Stimulated activated CD4-positive, alpha-beta T cell treated with anti-CD3 and anti-CD28 coated beads, Interleukin-4, amount 100 ng/mL, for 48 hours (primary cell): ENCODE data around the gene AP1B1.
A peak's percentile ranks its signal among the peaks of the same experiment; 100 is the strongest.
"Not testable (repeated sequence)": the region's sequence is repeated elsewhere in the genome, so short reads cannot be mapped to it uniquely, and the experiment has no call there.

Source experiments
- DNase-seq, 2 donors: peaks; one replicate each; pipeline ENCODE4 v3.0.0-alpha.2; 2020; ENCODE audit warnings: low read depth in 2 of 2

The AP1B1 gene

GRCh38 chr22:29387921-29388758 is at the start of gene AP1B1:
AP1B1 (minus strand) TSS chr22:29388570; CDS start chr22:29367243, 21,327 bp downstream.
- peak; percentile 94 to 97 for DNase-seq

GRCh38 chr22:29435236-29436136 is 47.1 kb upstream of the AP1B1 start:
- DNase-seq: no peak

- DNase-seq: no peak
These were observed 45.9 kb upstream of the AP1B1 start for GRCh38 chr22:29434288-29434687.

- no peak for DNase-seq
These were observed 45.5 kb upstream of the AP1B1 start for GRCh38 chr22:29433856-29434255.

- DNase-seq: no peak
These were observed 43.6 kb upstream of the AP1B1 start for GRCh38 chr22:29431986-29432385.

GRCh38 chr22:29427176-29427760 is 38.9 kb upstream of the AP1B1 start:
- no peak for DNase-seq

- DNase-seq: no peak
These were observed 38.1 kb upstream of the AP1B1 start for GRCh38 chr22:29426476-29426875.

GRCh38 chr22:29418704-29419103 is 30.3 kb upstream of the AP1B1 start:
- DNase-seq: not testable (repeated sequence)

- peak; percentile 38 to 45 for DNase-seq
These were observed 26.7 kb upstream of the AP1B1 start for GRCh38 chr22:29414951-29415591.

GRCh38 chr22:29412772-29413171 is 24.4 kb upstream of the AP1B1 start:
- peak in 1 of 2 donors; percentile 16 for DNase-seq

GRCh38 chr22:29411569-29412211 is 23.3 kb upstream of the AP1B1 start:
- not testable (repeated sequence) for DNase-seq

- no peak for DNase-seq
These were observed 20.6 kb upstream of the AP1B1 start for GRCh38 chr22:29408940-29409339.

GRCh38 chr22:29401538-29401937 is 13.2 kb upstream of the AP1B1 start:
- not testable (repeated sequence) for DNase-seq

- DNase-seq: no peak
These were observed 12.2 kb upstream of the AP1B1 start for GRCh38 chr22:29400576-29400975.

- no peak for DNase-seq
These were observed 9.4 kb upstream of the AP1B1 start for GRCh38 chr22:29397791-29398190.

GRCh38 chr22:29396126-29396525 is 7.8 kb upstream of the AP1B1 start:
- DNase-seq: no peak

GRCh38 chr22:29394931-29395581 is 6.7 kb upstream of the AP1B1 start:
- DNase-seq: peak; percentile 43 to 54

GRCh38 chr22:29393019-29393608 is 4.7 kb upstream of the AP1B1 start:
- DNase-seq: no peak

- no peak for DNase-seq
These were observed 3.2 kb upstream of the AP1B1 start for GRCh38 chr22:29391546-29391945.

GRCh38 chr22:29390270-29390669 is 1.9 kb upstream of the AP1B1 start:
- no peak for DNase-seq
